Stimulated activated CD4-positive, alpha-beta T cell treated with anti-CD3 and anti-CD28 coated beads, Interleukin-1b, Interleukin-23, amount 100 ng/mL, for 48 hours (primary cell): ENCODE results near the gene TANK.
"Not testable (repeated sequence)": the region's sequence is repeated elsewhere in the genome, so short reads cannot be mapped to it uniquely, and the experiment has no call there.

ENCODE experiments used
- DNase-seq: peaks from one replicate; pipeline ENCODE4 v3.0.0-alpha.2; 2020

Gene TANK, protein sequence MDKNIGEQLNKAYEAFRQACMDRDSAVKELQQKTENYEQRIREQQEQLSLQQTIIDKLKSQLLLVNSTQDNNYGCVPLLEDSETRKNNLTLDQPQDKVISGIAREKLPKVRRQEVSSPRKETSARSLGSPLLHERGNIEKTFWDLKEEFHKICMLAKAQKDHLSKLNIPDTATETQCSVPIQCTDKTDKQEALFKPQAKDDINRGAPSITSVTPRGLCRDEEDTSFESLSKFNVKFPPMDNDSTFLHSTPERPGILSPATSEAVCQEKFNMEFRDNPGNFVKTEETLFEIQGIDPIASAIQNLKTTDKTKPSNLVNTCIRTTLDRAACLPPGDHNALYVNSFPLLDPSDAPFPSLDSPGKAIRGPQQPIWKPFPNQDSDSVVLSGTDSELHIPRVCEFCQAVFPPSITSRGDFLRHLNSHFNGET

DNA sequence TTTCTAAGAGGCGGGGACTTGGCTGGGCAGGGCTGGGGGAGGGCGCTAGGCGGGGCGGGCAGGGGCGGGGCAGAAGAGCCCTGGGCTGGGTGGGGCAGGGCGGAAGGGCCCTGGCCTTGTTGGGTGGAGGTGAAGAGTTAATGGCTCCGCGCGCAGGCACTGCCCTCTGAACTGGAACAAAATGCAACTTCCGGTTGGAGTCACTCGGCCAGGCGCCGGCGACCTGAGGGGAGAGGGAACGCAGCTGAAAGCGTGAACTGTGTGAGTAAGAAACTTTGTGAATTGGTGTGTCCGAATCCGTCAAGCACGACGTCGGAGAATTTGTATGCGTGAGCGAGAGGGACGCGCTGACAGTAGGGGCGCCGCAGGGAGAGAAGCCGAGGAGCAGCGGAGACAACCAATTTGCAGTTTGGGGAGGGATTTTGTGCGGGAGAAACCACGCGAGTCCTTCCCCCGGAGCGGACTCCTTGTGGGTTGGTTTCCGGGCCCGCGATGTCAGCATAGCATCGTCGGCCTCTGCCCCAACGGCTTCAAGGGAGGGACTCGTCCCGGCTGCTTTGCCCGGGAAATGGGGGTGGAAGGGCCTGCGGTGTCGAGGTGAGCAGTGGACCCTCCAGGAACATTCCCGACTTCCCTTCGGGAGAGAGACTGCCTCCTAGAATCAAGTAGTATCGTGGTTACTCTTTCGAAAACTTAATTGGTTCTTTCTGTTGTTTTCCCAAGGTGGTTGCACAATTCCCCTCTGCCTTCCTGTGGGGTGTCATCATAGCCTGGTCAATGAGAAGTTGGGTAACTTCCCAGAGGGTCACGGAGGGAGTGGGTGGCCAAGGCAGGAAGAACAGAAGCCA is at the start of gene TANK:
Gene TANK (plus strand): TSS at position 203 of the 848 bp plus-strand sequence. CDS start 19,235 bp downstream, outside the sequence.
- peak; percentile 95 for DNase-seq

GRCh38 chr2:161111531-161111930 is 48.7 kb upstream of the TANK start:
- DNase-seq: no peak

DNA sequence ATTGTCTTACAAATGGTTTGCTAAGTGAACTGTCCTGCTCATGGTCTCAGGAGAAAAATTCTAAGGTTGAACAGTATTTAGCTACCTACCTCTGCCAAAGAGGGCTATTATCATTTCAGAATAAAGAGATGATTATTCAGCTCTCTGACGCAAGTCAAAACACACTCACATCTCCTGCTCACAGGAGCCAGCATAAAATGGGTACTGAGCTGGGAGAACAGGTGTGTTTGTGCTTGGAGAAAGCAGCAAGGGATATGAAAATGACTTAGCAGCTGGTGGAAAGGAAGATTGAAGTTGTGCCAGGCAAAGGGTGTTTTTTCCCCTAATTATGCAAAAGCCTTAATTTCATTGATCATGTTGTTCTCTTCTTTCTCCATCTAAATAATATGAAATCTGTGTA is 47.3 kb upstream of the TANK start:
- no peak for DNase-seq

DNA sequence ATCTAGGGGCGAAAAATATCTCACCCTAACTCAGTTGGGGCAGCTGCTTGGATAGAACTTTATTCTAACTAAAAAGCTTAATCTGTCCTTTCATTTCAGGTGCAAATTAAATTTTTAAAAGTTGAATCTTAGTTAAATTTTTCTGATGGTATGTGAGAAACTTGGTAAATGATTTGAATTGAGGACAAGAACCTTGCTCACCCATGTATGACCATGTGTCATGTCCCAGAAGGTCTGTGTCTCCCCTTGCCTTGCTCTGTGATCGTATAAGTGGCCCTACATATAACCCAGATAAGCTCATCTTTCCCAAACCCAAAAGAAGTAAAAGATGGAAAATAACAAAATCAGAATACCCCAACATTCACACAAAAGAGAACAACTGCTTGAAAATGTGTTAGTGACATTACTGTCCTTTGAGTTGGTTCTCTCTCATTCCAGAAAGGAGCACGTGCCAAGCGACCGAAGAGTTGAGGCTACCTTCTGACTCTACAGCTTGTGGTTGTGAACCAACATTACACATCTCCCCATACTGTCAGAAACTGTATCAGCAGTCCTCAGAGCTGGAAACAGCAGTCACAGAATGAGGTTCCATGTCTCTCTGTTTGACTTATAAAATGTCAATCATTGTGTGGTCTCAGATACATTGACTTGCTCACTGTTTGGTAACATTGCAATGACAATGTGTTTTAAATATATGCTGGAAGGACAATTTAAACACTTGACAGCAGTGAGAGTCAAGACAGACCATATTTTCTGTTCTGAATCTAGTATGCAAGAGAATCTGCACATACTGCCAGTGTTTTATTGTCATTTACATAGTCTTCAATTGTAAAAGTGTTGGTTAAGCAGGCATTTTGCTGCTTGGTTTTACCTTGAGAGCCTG is 46.3 kb upstream of the TANK start:
- DNase-seq: no peak

DNA sequence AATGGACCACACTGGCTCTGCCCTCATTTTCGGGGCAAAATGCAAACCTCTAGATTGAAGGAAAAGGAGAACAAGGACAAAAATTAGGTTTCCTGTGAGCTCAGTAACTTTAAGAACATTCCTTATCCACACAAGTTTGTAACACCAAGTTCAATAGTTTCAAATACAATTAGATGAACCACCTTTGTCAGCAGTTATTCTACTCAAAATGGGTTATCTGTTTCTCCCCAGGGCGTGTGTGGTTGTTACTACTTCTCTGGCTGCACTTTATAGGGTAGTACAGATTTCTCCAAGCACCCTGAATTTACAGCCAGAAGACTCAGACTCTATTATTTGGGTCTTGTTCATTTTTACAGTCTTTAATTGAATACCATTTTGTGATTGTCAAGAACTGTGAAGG is 45.0 kb upstream of the TANK start:
- no peak for DNase-seq

DNA sequence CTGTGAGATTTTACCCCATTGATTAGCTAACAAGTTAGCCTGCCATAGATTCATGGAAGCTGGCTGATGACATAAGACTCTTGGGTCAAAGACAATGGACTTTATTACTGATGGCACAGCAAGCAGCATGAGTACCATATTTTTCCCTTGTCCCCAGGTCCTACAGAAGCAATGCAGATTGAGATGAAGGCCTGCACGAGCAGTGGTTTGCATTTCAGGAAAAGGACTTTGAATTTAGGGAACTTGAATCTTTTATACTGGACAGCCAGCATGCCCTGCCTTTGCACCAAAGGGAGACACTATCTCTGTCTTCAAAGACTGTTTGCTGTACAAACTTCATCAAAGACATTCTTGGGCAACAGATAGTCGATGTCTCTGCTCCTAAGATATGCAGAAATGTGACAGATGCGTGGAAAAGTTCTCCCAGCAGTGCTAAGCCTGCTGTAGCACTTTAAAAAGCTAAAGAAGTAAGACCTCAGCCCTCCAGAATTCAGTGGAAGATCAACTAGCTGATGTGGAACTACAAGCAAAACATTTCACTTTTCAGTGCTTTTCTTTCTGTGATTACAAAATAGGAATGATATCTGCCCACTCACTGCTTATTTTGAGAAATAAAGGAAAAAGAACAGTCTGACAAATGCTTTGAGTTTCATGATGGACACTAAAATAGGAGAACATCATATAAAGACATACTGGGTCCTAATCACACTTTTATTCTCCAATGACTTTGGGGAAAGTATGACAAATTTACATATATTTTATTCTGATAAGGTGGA is 44.4 kb upstream of the TANK start:
- no peak for DNase-seq

- no peak for DNase-seq
Measured at GRCh38 chr2:161116509-161116908, 43.7 kb upstream of the TANK start.

DNA sequence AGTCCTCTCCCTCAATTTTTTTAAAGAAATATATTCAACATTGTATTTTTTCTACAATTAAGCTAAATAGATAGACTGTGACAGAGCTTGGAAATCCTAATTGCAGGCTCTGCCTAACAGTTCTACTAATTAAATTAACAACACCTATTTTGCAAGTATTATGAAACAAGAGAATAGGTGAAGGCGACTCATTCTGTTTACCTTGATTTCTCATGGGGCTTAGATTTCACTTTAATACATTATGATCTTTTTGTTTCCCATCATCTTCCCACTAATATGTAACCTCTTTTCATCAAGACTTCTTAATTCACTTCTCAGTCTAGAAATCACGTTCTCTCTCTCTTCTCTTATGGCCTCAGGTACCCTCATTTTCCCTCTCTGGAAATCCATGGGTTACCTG is 42.7 kb upstream of the TANK start:
- no peak for DNase-seq

DNA sequence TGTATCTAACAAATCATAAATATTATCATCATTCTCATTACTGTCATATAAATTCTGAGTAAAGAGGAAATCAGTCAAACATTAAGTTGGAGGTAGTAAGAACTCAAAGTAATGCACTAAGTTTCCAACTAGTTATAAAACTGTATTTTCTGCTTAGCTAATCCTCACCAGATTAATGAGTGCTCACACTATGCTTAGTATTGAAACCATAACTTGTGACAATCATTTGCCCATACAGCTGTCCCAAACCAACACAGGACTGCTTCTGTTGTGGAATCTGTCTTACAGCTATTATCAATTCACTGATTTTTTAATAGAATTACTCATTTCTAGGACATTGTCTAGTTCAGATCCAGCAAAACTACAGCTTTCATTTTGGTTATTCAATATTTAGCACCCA is 41.5 kb upstream of the TANK start:
- DNase-seq: no peak

DNA sequence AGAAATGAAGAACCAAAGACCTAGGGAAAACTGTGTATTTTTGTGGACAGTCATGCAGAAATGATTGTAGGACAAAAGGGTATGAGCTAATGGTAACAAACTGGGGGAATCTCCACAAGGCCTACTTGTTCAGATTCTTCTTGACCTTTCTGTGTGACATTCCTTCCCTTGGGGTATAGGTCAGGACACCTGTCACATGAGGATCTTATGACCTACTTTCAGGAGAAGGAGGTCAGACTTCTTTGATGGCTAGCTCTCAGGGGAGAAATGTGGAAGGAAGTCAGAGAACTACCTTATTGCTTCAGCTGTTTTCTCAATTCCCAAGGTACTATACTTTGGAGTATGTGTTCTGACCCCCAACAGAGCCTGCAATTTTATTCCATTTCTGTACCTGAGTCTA is 40.7 kb upstream of the TANK start:
- DNase-seq: no peak

- DNase-seq: no peak
Measured at GRCh38 chr2:161120775-161121174, 39.5 kb upstream of the TANK start.

GRCh38 chr2:161121622-161122021 is 38.6 kb upstream of the TANK start:
- no peak for DNase-seq

DNA sequence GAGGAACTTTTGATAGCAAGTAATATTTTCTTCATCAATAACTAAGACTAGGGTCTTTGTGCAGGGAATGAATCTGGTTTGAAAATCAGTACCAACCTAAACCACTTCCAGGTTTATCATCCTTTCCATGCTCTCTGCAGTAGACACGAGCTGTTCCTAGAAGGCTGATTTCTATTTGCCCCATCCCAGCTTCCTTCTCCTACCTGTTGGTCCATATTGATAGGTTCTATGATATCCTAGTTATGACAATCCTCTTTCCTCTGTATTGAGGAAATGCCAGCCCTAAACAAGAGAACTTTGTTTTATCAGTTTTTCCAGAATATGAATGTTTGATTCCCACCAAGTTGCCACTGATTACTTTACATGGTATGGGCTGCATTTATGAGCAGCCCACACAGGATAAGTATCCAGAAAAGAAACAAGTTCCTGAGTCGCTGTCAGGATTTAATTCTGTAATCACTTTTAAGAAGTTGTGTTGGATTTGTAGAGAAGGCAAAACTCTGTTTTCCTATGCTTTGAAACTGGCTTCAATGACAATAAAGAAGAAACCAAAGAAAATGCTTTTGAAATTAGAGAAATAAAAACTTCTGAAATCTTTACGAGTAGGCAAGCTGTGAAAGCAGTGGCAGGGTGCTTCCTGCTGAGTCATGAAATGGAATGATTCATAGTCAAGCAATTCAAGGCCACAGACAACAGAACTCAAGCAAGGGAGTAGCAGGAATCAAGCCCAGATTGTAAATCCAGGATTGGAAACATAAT is 37.3 kb upstream of the TANK start:
- peak; percentile 37 for DNase-seq

DNA sequence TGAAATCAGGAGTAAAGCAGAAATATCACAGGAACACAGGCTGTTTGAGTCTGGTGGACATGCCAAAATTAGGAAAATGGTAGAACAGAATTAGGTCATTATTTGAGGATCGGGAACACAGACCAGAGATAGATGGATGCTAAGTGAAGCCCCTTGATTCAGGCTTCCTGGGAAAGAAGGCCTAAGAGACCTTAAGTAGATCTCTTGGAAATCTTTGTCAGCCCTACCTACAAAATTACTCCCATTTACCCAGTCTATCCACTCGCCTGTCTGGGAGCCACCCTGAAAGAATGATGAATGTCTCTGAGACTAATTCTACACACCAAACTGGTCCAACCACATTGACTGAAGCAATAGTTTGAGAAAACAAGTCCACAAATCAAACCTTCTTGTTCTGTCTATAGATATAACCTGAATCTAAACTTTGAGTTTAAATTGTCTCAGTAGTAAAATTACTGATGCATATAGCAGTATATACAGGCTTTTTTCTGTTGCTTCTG is 36.6 kb upstream of the TANK start:
- DNase-seq: no peak

DNA sequence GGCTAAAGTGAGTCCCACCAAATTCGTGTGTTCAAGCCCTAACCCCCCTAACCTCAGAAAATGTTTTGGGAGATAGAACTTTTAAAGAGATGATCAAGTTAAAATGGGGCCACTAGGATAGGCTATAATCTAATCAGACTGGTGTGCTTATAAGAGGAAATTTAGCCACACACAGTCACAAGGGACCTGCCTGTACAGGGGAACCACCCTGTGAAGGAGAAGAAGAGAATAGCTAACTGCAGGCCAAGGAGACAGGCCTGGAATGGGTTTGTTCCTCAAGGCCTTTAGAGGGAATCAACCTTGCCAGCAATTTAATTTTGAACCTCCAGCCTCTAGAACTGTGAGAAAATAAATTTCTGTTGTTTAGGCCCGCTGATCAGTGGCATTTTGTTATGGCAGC is 36.0 kb upstream of the TANK start:
- no peak for DNase-seq

DNA sequence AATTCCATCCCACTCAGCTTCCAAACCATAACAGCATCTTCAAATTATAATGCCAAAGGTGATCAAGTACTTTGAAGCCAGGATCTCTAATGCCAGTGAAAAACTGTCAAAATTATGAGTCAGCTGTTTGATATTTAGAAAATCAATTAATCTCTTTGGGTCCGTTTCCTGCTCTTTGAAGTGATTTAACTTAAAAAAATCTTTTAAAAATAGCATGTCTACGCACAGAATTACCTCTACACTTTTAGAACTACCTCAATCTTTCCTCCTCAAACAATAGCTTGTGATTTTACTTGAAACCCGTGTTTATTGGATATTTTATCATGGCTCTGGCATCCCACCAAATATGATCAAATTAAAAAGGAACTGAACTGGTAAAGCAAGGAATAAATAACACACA is 31.3 kb upstream of the TANK start:
- no peak for DNase-seq

DNA sequence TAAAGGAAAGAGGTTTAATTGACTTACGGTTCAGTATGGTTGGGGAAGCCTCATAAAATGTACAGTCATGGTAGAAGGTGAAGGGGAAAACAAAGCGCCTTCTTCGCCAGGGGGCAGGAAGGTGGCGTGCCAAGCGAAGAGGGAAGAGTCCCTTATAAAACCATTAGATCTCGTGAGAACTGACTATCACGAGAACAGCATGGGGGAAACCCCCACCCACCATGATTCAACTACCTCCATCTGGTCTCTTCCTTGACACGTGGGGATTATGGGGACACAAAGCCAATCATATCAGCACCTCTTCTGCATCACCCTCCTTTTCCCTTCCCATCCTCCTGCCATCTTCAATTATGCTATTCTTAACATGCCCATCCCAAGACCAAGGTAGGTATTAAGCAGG is 29.9 kb upstream of the TANK start:
- DNase-seq: no peak

GRCh38 chr2:161131074-161131680 is 29.1 kb upstream of the TANK start:
- no peak for DNase-seq

- no peak for DNase-seq
Measured at GRCh38 chr2:161131804-161132203, 28.4 kb upstream of the TANK start.

- DNase-seq: not testable (repeated sequence)
Measured at GRCh38 chr2:161132384-161132783, 27.8 kb upstream of the TANK start.

GRCh38 chr2:161133366-161133765 is 26.9 kb upstream of the TANK start:
- DNase-seq: no peak
